ENCODE data around the gene ADSS1. TPM values are rescaled to one million over a fixed set of nuclear protein-coding genes. Genes with fewer than 3 reads are reported as not detected.
"Not testable (repeated sequence)": the region's sequence is repeated elsewhere in the genome, so short reads cannot be mapped to it uniquely, and the experiment has no call there.

The ADSS1 gene
- total RNA-seq, 1 donor from 2014 or later = 6.9 TPM

DNA sequence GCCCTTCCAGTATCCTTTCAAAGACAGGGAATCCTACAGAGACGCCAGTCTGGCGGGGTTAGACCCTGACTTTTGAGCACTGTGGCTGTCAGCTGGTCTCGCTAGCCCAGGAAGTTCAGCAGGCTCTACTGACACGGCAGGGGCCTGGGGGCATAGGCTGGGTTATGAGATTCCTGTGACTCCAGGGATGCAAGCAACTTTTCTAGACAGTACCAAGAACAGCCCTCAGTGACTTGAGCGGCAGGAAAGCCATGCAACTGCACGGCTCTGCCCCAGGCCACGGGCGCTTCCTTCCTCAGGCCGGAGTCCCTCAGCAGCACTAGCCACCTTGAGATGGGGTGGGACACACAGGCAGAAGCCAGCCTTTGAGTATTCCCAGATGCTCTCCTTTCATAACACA lies 23.8 kb downstream of the ADSS1 start:
- Mint-ChIP-seq H3K4me3 (peak overlapping the region; percentile 62), H3K36me3 (peaks cover 3% of the 10 kb centered on the region), H3K4me1 (ENCODE audit: unreplicated experiment) (peaks cover 28% of the 10 kb centered on the region), H3K27ac (peak overlapping the region; percentile 36), H3K9me3 (no peaks in the 10 kb centered on the region), H3K27me3 (no peaks in the 10 kb centered on the region)
- DNase-seq (ENCODE audit: extremely low spot score, unreplicated experiment) = no peak
- TF ChIP-seq CTCF (conservative IDR thresholded peaks at IDR 0.05) = no peak

DNA sequence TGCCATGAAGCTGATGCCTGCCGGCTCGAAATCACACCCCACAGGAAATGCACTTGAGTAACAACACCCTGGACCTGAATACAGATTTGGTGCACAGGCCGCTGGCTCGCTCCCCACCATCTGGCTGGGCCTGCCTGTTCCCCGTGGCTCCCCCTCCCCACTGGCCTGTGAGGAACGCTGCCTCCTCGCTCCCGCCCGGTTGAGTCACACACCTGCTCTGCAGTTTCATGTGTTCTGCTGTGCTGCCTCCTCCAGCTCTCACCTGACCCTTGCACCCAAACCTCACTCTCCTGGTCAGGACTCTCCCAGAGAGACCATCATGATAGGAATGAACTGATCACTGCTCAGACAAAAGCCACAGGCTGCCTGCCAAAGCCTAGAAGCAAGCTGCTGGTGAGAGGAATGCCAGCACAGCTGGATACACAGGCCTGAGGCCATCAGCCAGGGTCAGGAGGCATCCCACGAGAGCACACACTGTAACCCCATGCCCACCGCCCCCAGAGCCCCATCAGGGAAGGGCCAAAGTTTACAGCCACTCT lies 25.2 kb downstream of the ADSS1 start:
- peak overlapping the region; percentile 45 for H3K4me3 Mint-ChIP-seq
- peaks cover 35% of the 10 kb centered on the region for H3K4me1 Mint-ChIP-seq (ENCODE audit: unreplicated experiment)
- H3K27ac Mint-ChIP-seq = peak overlapping the region; percentile 62
- no peaks in the 10 kb centered on the region for H3K27me3 Mint-ChIP-seq
- no peak for DNase-seq (ENCODE audit: extremely low spot score, unreplicated experiment)
- peaks cover 3% of the 10 kb centered on the region for H3K36me3 Mint-ChIP-seq
- no peak for TF ChIP-seq CTCF (conservative IDR thresholded peaks at IDR 0.05)
- H3K9me3 Mint-ChIP-seq = no peaks in the 10 kb centered on the region

GRCh38 chr14:104750056-104750752 lies 26.2 kb downstream of the ADSS1 start:
- DNase-seq (ENCODE audit: extremely low spot score, unreplicated experiment) = no peak
- Mint-ChIP-seq H3K4me3 (no peak overlapping the region), H3K9me3 (no peaks in the 10 kb centered on the region), H3K27me3 (no peaks in the 10 kb centered on the region), H3K36me3 (peaks cover 7% of the 10 kb centered on the region), H3K27ac (peak overlapping the region; percentile 46), H3K4me1 (ENCODE audit: unreplicated experiment) (peaks cover 37% of the 10 kb centered on the region)
- TF ChIP-seq CTCF (conservative IDR thresholded peaks at IDR 0.05) = no peak

- DNase-seq (ENCODE audit: extremely low spot score, unreplicated experiment); H3K4me3 Mint-ChIP-seq; H3K27ac Mint-ChIP-seq; H3K36me3 Mint-ChIP-seq; H3K27me3 Mint-ChIP-seq; H3K9me3 Mint-ChIP-seq: not testable (repeated sequence)
- peaks cover 37% of the 10 kb centered on the region for H3K4me1 Mint-ChIP-seq (ENCODE audit: unreplicated experiment)
Measured at GRCh38 chr14:104750753-104751057, 26.7 kb downstream of the ADSS1 start.

DNA sequence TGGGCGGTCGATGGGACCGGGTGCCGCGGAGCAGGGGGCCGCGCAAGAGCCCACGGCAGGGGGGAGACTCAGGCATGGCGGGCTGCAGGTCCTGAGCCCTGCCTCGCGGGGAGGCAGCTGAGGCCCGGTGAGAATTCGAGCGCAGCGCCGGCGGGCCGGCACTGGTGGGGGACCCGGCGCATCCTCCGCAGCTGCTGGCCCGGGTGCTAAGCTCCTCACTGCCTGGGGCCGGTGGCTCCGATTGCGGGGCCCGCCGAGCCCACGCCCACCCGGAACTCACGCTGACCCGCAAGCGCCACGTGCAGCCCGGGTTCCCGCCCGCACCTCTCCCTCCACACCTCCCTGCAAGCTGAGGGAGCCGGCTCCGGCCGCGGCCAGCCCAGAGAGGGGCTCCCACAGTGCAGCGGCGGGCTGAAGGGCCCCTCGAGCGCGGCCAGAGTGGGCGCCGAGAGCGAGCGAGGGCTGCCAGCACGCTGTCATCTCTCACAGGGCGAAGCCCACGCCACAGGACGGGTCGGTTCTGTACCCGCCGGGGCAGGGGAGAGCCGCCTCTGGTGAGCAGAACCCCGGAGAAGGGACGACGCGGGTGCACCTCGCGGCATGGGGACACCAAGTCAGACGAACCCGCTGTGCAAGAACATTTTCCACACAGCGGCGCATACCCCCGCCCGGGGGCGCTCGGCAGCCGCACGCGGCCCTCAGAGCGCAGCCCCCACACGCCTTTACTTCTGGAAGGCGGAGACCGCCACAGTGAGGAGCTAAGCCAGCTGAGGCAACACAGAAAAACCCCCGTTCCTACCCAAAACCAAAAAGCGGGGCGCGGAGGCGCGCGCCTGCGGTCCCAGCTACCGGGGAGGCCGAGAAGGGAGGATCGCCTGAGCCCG lies 27.8 kb downstream of the ADSS1 start:
- Mint-ChIP-seq H3K27ac (peak overlapping the region; percentile 95), H3K36me3 (peaks cover 8% of the 10 kb centered on the region), H3K27me3 (no peaks in the 10 kb centered on the region), H3K9me3 (no peaks in the 10 kb centered on the region), H3K4me1 (ENCODE audit: unreplicated experiment) (peaks cover 34% of the 10 kb centered on the region), H3K4me3 (peak overlapping the region; percentile 90)
- no peak for TF ChIP-seq CTCF (conservative IDR thresholded peaks at IDR 0.05)
- DNase-seq (ENCODE audit: extremely low spot score, unreplicated experiment) = no peak

DNA sequence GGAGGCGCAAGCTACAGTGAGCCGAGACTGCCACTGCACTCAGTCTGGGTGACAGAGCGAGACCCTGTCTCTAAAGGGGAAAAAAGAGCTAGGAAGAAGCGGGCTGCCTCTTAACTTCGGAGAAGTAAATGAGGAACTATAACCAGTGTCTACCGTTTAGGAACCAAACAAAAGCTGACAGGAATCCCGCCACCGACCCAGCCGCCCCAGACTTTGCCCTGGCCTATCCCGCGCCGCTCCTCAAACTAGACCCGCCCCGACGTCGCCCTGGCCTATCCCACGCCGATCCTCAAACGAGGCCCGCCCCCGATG lies 28.4 kb downstream of the ADSS1 start:
- Mint-ChIP-seq H3K9me3 (no peaks in the 10 kb centered on the region), H3K4me1 (ENCODE audit: unreplicated experiment) (peaks cover 36% of the 10 kb centered on the region), H3K36me3 (peaks cover 11% of the 10 kb centered on the region), H3K27ac (peak overlapping the region; percentile 95), H3K4me3 (peak overlapping the region; percentile 90), H3K27me3 (no peaks in the 10 kb centered on the region)
- DNase-seq (ENCODE audit: extremely low spot score, unreplicated experiment) = no peak
- no peak for TF ChIP-seq CTCF (conservative IDR thresholded peaks at IDR 0.05)

Measured in type B pancreatic cell (in vitro differentiated cells).